ENCODE results near the gene PRKCE. TPM values are rescaled to one million over a fixed set of nuclear protein-coding genes. Genes with fewer than 3 reads are reported as not detected.

Gene PRKCE
- total RNA-seq, 1 experiment from 2014 or later, result 12.1 TPM

DNA sequence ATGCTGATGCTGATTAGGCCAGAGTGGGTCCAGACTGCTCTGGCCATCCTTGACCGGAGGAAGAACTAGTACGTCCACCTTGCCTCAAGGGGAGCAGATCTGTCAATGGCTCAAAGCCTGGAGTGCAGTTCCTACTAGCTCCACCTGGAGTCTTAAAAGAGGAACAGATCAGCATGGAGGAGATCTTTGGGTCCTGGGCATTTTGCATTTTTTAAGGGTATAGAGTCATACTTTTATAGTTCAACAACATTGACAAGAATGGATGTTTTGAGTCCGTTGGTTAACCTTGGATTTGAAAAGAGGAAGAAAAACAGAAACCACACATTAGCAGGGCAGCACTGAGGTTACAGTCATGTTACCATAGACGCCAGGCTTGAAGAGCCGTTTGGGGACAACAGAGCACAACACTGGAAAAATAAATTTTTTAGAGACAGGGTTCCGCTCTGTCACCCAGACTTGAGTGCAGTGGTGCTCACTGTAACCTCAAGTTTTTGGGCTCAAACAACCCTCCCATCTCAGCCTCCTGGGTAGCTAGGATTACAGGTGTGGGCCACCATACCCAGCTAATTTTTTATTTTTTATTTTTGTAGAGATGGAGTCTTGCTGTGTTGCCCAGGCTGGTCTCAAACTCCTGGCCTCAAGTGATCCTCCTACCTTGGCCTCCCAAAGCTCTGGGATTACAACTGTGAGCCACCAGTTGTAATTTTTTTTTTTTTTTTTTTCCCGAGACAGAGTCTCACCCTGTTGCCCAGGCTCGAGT, 78.5 kb downstream of the PRKCE start:
- peak; percentile 25 for DNase-seq (ENCODE audit: unreplicated experiment)

DNA sequence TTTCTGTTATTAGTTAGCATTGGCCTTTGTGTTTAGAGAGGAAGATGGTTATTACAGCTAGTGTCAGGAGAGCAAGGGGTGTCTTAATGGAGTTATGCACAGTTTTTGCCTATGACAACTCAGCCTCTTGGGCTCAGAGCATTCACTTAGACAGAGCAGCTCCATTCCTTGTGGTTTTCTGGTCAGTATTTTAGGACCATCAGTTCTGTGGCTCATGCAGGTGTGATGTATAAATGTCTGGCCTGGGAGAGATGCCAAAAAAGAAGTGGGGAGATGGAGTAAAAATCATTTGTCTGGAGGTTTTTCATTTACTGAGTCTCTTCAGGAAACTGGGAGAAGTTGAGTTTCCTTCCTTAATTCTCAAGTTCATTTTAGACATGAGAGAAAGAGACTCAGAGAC, 79.7 kb downstream of the PRKCE start:
- CTCF ChIA-PET, result no interaction called here

More for the DNA sequence above, 78.5 kb downstream of the PRKCE start:
- Mint-ChIP-seq H3K27me3 (ENCODE audit: insufficient read depth, unreplicated experiment) (no peaks in the 10 kb centered on the region), H3K27ac (ENCODE audit: low read depth, unreplicated experiment) (no peak overlapping the region), H3K36me3 (ENCODE audit: insufficient read depth, unreplicated experiment) (no peaks in the 10 kb centered on the region), H3K4me1 (ENCODE audit: insufficient read depth, unreplicated experiment) (no peaks in the 10 kb centered on the region), H3K4me3 (ENCODE audit: unreplicated experiment) (no peak overlapping the region), H3K9me3 (ENCODE audit: unreplicated experiment) (no peaks in the 10 kb centered on the region)
- BruUV-seq (replicated peaks), result no TSS peak
- intact Hi-C loops (cut with micrococcal nuclease), result no loop called here
- TF ChIP-seq, protein P1, sequence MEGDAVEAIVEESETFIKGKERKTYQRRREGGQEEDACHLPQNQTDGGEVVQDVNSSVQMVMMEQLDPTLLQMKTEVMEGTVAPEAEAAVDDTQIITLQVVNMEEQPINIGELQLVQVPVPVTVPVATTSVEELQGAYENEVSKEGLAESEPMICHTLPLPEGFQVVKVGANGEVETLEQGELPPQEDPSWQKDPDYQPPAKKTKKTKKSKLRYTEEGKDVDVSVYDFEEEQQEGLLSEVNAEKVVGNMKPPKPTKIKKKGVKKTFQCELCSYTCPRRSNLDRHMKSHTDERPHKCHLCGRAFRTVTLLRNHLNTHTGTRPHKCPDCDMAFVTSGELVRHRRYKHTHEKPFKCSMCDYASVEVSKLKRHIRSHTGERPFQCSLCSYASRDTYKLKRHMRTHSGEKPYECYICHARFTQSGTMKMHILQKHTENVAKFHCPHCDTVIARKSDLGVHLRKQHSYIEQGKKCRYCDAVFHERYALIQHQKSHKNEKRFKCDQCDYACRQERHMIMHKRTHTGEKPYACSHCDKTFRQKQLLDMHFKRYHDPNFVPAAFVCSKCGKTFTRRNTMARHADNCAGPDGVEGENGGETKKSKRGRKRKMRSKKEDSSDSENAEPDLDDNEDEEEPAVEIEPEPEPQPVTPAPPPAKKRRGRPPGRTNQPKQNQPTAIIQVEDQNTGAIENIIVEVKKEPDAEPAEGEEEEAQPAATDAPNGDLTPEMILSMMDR (IDR thresholded peaks at IDR 0.05; ENCODE audit: unreplicated experiment), result peak; percentile 10
- ChIA-PET CTCF (interaction anchor here (0.7 to 1.7 kb wide), 2 partner anchors 15 to 41 kb away, joined by 3 to 4 read pairs; no protein-coding TSS in a partner anchor), POLR2A (no interaction called here)

DNA sequence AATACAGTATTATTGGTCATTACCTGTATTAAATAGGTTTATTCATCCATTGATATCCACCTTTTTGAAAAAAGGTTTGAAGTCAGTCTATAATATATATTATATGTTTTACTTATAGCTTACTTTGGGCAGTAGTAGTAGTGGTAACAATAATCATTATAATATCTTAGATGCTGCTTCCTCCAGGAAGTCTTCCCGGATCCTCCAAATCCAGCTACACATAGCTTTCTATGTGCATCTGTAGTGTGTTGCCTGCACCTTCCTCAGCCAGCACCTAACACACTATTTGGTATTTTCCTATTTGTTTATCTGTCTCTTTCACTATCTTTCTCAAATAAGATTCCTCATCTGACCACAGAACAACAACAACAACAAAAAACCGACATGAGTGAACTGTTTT, 81.0 kb downstream of the PRKCE start:
- TF ChIP-seq, protein P1 (IDR thresholded peaks at IDR 0.05; ENCODE audit: unreplicated experiment), result no peak
- intact Hi-C loops (cut with micrococcal nuclease), result no loop called here
- H3K9me3 Mint-ChIP-seq (ENCODE audit: unreplicated experiment), result no peaks in the 10 kb centered on the region
- no peak for DNase-seq (ENCODE audit: unreplicated experiment)
- no peaks in the 10 kb centered on the region for H3K27me3 Mint-ChIP-seq (ENCODE audit: insufficient read depth, unreplicated experiment)
- no peak overlapping the region for H3K27ac Mint-ChIP-seq (ENCODE audit: low read depth, unreplicated experiment)
- H3K36me3 Mint-ChIP-seq (ENCODE audit: insufficient read depth, unreplicated experiment), result no peaks in the 10 kb centered on the region
- ChIA-PET CTCF (interaction anchor here (1.2 kb wide), 2 partner anchors 9 to 27 kb away, joined by 3 read pairs; no protein-coding TSS in a partner anchor), POLR2A (interaction anchor here (1.4 kb wide), 1 partner anchor 14 kb away, joined by 4 read pairs; no protein-coding TSS in a partner anchor)
- BruUV-seq (replicated peaks), result no TSS peak
- no peaks in the 10 kb centered on the region for H3K4me1 Mint-ChIP-seq (ENCODE audit: insufficient read depth, unreplicated experiment)
- H3K4me3 Mint-ChIP-seq (ENCODE audit: unreplicated experiment), result no peak overlapping the region

More for the DNA sequence above, 79.7 kb downstream of the PRKCE start:
- Mint-ChIP-seq H3K9me3 (ENCODE audit: unreplicated experiment) (no peaks in the 10 kb centered on the region), H3K27me3 (ENCODE audit: insufficient read depth, unreplicated experiment) (no peaks in the 10 kb centered on the region), H3K27ac (ENCODE audit: low read depth, unreplicated experiment) (no peak overlapping the region), H3K4me3 (ENCODE audit: unreplicated experiment) (no peak overlapping the region), H3K4me1 (ENCODE audit: insufficient read depth, unreplicated experiment) (no peaks in the 10 kb centered on the region), H3K36me3 (ENCODE audit: insufficient read depth, unreplicated experiment) (no peaks in the 10 kb centered on the region)
- POLR2A ChIA-PET, result interaction anchor here (0.6 kb wide), 1 partner anchor 53 kb away, joined by 4 read pairs; no protein-coding TSS in a partner anchor
- intact Hi-C loops (cut with micrococcal nuclease), result no loop called here
- TF ChIP-seq, protein P1 (IDR thresholded peaks at IDR 0.05; ENCODE audit: unreplicated experiment), result no peak
- no peak for DNase-seq (ENCODE audit: unreplicated experiment)
- BruUV-seq (replicated peaks), result no TSS peak

DNA sequence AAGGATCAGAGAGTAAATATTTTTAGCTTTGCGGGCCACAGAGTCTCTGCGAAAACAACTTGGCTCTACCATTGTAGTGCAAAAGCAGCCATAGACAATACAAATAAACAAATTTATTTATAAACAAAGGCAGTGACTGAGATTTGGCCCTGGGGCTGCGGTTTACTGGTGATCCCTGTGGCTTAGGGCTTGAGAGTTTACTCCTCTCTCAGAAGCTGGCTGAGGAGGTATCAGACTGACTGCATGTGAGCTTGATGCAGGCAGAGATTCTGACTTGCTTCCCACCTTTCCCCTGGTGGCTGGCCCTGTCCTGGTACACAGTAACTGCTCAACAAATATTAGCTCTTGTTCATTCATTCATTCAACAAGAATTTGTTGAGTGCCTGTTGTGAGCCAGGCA, 81.5 kb downstream of the PRKCE start:
- BruUV-seq (replicated peaks), result no TSS peak
- H3K4me3 Mint-ChIP-seq (ENCODE audit: unreplicated experiment), result no peak overlapping the region
- no peaks in the 10 kb centered on the region for H3K9me3 Mint-ChIP-seq (ENCODE audit: unreplicated experiment)
- H3K4me1 Mint-ChIP-seq (ENCODE audit: insufficient read depth, unreplicated experiment), result no peaks in the 10 kb centered on the region
- CTCF ChIA-PET, result interaction anchor here (1.0 to 1.2 kb wide), 3 partner anchors 9 to 83 kb away, joined by 3 to 4 read pairs (median 3); no protein-coding TSS in a partner anchor
- H3K36me3 Mint-ChIP-seq (ENCODE audit: insufficient read depth, unreplicated experiment), result no peaks in the 10 kb centered on the region
- POLR2A ChIA-PET, result interaction anchor here (1.4 kb wide), 1 partner anchor 14 kb away, joined by 4 read pairs; no protein-coding TSS in a partner anchor
- DNase-seq (ENCODE audit: unreplicated experiment), result no peak
- no peak overlapping the region for H3K27ac Mint-ChIP-seq (ENCODE audit: low read depth, unreplicated experiment)
- intact Hi-C loops (cut with micrococcal nuclease), result no loop called here
- TF ChIP-seq, protein P1 (IDR thresholded peaks at IDR 0.05; ENCODE audit: unreplicated experiment), result no peak
- H3K27me3 Mint-ChIP-seq (ENCODE audit: insufficient read depth, unreplicated experiment), result no peaks in the 10 kb centered on the region

Measured in MCF 10A (cell line).